T-helper 1 cell (primary cell): ENCODE measurements around the gene CCDC107.

Experiments
- DNase-seq, 5 donors: peaks; one replicate each; pipeline ENCODE4 v3.0.0-alpha.2; 2012 to 2020

Gene CCDC107

GRCh38 chr9:35706951-35707350 is 48.9 kb downstream of the CCDC107 start:
- DNase-seq, result no peak

GRCh38 chr9:35708146-35708545 is 50.1 kb downstream of the CCDC107 start:
- DNase-seq, result no peak

- DNase-seq, result no peak
Observed at GRCh38 chr9:35710818-35711500, 52.9 kb downstream of the CCDC107 start.
